GM12801 (cell line): ENCODE measurements around the gene FCHSD2.

ENCODE experiments used
- CTCF ChIP-seq: IDR thresholded peaks from one replicate; pipeline ENCODE4 v1.5.1; 2011; ENCODE audit warnings: control low read depth; ENCODE audit not compliant: insufficient read length; ENCODE audit errors: extremely low read depth

The FCHSD2 gene

GRCh38 chr11:72860010-72860409 lies 282.1 kb downstream of the FCHSD2 start:
- no peak for TF ChIP-seq CTCF

- no peak for TF ChIP-seq CTCF
These were observed 283.0 kb downstream of the FCHSD2 start for GRCh38 chr11:72859126-72859525.

GRCh38 chr11:72856551-72857345 lies 285.4 kb downstream of the FCHSD2 start:
- TF ChIP-seq CTCF = no peak

GRCh38 chr11:72856065-72856464 lies 286.1 kb downstream of the FCHSD2 start:
- no peak for TF ChIP-seq CTCF

- TF ChIP-seq CTCF = no peak
These were observed 290.4 kb downstream of the FCHSD2 start for GRCh38 chr11:72851726-72852125.

GRCh38 chr11:72850832-72851231 lies 291.3 kb downstream of the FCHSD2 start:
- no peak for TF ChIP-seq CTCF

GRCh38 chr11:72848846-72849466 lies 293.2 kb downstream of the FCHSD2 start:
- no peak for TF ChIP-seq CTCF
